Ecto neural progenitor cell (in vitro differentiated cells): ENCODE data around the gene CCDC181.
"Not testable (repeated sequence)": the region's sequence is repeated elsewhere in the genome, so short reads cannot be mapped to it uniquely, and the experiment has no call there.

ENCODE experiments used
- DNase-seq: peaks from one replicate; pipeline ENCODE4 v3.0.0-alpha.2; 2018; ENCODE audit warnings: low spot score

Gene CCDC181

DNA sequence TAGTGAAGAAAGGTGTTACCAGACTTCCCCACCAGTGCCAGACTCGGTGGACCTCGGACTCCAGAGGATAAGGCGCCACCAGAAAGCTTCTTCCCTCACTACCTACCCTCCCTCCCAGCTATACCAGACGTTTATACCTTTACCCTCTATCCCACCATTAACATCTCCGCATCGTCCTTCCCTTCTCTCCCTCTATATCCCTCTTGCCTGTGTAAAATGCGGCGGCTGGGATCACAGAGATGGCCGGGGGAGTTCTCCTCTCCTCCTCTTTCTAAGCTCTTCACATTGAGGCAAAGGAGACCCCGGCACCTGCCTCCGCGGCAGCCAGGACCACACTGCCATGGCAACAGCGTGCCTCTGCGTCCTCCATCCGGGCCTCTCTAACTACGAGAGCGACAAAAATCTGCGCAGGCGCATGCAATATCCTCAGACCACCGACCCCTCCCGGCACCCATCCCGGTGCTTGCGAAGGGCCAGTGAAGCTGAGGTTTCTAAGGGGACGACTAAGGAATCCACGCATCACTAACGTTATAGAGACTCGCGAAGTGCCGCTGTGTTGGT, at the start of gene CCDC181:
TSS of gene CCDC181 (minus strand) at position 394 of the 561 bp plus-strand sequence. CDS start 2,547 bp downstream, outside the sequence.
- peak; percentile 93 for DNase-seq

DNA sequence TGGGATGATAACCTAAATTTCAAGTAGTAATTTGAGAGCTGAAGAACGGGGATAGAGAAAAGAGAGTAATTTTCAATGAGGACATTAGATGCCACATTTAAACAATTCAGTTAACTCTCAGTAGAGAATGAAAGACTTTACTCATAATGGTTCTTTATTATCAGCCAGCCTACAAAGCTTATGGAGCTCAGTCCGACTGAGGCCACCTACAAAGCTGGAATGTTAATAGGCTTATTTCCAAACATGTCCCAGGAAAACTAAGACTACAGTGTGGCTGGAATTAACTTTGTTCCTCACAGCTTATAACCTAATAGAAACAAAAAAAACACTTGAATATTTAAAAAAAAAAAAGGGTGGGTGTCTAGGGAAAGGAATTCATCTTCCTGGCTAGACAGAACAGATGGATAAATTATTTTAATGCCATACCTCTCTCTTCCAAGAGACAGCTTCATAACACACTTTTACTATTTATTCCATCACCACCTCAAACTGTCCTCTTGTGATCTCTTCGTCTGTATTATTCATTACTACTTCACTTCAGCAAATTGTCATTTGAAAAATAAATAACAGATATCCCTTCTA, 48.6 kb upstream of the CCDC181 start:
- no peak for DNase-seq

DNA sequence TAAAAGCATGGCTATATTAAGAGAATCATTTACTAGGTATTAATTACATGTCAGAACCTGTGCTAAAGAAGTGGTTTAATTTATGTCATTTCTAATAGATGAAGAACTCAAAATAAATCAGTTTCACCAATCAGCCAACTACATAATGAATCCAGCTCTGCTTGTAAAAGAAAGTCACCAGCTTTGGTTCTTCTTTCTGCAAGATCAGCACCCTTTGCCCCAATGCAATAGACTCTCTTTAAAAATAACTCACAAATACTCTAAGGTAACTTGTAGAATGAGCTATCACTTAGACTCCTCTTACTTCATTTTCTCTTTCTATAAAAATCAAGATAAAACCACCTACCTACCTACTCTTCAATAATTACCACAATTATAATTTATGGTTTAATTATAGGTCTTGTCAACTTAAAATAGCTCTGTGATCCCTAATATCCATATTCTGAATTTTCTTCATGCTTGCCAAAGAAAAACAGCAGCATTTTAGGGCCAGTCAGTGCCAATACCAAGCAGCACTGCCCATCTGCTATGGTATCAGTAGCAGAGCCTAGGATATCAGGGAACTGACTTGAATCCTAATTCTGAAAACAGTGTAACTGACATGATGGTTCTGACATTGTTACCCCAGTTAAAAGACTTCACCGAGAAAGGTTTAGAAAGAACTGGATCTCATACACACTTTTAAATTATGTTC, 47.2 kb upstream of the CCDC181 start:
- no peak for DNase-seq

DNA sequence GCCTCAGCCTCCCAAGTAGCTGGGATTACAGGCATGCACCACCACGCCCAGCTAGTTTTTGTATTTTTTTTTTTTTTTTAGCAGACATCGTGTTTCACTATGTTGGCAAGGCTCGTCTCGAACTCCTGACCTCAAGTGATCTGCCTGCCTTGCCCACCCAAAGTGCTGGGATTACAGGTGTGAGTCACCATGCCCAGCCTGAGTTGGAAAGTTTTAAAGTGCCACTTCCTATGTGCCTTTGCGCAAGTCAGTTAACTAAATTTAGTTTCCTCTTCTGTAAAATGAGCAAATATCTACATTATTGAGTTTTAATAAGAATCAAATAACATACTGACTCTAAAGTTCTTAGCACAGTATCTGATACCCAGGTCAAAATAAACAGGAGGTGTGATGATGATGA, 46.1 kb upstream of the CCDC181 start:
- DNase-seq: no peak

DNA sequence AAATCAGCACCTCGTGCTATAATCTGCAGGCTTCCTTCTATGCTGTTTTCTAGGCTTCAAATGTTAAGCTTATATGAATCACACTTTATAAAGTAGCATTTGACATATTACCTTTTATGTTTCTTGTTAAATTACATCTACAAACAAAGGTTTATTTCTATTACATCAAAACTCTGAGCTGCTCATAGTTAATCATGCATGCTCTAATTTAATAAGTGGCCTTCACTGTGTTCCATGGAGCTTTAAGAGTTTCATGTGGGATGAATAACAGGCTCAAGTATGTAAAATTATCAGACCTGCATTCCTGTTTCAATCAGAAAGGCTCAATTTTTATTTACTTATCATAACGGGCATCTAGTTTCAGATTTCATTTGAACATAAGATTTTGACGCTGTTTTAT, 45.5 kb upstream of the CCDC181 start:
- DNase-seq: no peak

DNA sequence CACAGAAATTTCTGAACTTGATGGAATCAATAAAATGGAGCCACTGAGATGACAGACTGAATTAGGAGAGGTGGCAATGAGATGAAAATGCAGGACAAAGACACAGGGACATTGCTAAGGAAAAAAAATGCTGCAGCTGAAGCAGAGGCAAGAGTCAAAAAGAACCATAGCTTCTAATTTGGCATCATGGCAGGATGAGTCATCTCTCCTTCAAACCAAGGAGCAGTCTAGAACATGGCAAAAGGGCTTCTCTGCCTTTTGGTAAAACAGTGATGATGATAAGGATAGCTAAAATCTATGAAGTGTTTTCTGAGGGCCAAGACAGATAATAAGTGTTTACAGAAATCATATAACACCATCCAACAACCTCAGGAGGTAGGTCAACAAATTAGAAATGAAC, 41.7 kb upstream of the CCDC181 start:
- no peak for DNase-seq

DNA sequence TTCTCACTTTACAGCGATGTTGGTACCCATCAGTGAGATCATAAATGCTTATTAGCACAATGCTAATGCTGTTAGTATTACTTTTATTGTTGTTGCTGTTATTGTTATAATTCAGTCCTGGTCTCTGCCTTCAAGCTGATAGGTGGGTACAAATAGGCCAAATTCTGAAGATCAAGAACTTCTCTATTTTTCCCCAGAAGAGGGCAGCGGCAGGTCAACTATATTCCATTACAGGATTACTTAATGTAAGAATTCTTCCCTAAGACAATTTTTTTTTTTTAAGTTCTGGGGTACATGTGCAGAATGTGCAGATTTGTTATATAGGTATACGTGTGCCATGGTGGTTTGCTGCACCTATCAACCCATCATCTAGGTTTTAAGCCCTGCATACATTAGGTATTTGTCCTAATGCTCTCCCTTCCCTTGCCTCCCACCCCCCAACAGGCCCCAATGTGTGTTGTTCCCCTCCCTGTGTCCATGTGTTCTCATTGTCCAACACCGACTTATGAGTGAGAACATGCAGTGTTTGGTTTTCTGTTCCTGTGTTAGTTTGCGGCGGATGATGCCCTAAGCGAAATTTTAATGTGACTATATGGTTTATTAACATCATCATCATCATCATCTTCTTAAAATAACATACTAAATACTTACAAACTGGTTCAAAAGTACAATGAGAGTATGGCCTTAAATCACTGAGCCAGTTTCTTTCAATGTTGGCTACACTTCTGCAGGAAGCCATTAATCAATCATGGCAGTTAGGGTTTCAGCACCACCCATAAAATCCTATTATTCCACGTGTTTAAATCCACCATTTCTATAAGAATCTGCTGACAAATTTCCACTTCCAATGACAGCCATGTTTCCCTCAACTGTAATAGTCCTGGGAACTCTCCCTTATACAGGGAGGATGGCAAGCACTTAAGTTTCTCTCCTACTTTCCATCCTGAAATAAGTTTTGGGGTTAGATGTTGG, 39.3 kb upstream of the CCDC181 start:
- no peak for DNase-seq

DNA sequence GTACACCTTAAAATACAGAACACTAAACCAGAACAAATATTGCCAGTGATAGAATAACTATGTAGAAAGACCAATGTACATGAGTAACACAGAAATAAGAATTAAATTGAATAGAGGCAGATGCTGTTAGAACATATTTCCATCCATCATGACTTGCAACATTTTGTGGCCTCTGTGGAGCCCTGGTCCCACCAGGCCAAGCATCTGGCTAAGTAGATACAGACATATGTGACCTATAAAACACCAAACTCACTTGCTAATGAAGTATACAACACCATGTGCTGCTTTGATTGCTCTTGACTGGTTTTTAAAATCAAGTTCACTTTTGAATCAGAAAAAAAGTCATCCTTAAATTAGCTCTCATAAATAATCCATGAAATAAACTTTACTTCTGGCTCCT, 38.0 kb upstream of the CCDC181 start:
- no peak for DNase-seq

DNA sequence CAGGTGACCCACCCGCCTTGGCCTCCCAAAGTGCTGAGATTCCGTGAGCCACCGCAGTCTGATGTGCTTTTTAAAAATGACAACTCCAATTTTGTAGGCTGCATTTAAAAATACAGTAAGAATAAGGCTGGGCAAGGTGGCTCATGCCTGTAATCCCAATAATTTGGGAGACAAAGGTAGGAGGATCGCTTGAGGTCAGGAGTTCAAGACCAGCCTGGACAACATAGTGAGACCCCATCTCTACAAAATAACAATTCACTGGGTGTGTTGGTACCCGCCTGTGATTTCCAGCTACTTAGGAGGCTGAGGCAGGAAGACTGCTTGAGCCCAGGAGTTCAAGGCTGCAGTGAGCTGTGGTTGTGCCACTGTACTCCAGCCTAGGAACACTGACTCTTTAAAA, 35.1 kb upstream of the CCDC181 start:
- DNase-seq: no peak

DNA sequence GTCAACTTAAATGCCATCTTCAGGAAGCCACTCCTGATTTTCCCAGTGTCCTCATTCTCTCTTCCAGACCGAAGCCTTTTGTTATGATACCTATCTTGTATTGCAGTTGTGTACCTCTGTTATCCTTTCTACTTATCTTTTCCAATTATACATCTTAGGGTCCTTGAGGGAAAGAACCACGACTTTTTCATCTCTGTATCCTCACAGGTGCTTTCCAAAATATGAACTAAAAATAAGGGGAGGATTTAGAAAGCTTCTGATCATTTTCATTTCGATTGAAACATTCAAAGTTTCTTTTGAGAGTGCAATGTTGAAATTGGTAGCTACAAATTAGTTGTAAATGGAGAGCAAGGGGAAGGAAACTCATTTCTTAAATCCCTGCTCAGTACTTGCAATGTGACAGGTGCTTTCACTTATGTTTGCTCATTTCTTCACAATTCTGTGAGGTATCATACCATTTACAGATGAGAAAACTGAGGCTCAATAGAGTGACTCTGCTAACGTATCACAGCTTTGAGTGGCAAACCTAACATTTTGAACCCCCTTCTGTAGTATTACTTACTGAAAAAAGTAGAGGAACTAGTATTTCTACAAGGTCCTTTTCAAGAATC, 34.2 kb upstream of the CCDC181 start:
- no peak for DNase-seq

DNA sequence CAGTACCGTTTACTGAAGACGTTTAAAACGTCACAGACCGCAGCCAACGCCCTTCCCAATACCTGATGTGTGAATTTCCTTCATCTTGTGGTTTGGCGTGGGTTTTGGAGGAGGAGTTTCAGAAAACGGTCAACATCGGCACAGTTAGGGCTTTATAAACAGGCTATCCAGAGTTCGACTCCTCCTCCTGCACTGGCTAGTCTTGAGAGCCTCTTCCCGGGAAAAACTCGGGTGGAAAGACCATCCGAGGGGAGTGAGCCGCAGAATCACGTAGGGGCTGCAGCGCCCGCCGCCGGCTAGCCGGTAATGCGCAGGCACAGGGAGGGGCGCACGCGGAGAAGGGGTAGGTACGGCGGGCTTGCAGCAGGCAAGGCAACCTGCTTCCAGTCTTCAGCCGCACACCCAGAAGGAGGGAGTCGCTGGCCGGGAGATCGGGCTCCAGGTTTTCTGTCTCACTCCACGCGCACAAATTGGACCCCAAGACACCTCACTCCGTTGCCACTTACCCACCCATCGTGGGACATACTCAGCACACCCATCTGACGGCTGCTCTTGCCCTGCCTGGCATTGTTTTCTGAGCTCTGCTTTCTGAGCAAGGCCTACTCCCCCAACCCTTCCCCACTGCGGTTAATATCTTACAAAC, 33.0 kb upstream of the CCDC181 start:
- DNase-seq: peak; percentile 58

DNA sequence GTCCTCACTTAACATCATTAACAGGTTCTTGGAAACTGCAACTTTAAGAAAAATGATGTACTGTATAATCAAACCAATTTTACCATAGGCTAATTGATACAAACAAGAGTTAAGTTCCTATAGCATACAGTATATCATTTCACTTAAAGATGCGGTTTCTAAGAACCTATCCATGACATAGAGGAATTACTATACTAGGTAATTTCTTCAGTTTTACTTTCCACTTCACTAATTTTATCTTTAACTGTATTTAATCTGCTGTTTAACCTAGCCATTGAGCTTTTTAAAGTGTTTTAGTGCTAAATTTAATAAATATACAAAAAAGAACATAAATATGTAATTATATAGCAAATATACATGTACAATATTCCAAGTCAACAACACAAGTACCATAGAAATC, 30.2 kb upstream of the CCDC181 start:
- DNase-seq: no peak

DNA sequence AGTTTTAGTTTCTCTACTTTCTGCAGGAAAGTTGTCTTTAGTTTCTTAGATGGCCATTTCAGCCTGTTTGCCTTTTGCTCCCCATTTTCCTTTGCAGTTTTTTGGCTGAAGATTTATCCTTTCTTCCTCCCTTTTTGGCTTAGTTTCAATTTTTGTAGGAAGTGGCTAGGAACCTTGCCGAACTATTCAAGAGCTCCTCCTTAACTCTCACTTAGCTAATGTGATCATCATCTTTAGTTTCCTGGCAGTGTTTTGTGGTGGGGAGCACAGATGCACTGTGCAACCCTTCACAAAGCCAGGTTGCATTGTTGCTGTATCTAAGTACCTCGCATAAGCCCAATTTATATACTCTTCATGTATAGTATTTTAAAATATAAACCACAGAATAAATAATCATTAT, 28.8 kb upstream of the CCDC181 start:
- DNase-seq: no peak

DNA sequence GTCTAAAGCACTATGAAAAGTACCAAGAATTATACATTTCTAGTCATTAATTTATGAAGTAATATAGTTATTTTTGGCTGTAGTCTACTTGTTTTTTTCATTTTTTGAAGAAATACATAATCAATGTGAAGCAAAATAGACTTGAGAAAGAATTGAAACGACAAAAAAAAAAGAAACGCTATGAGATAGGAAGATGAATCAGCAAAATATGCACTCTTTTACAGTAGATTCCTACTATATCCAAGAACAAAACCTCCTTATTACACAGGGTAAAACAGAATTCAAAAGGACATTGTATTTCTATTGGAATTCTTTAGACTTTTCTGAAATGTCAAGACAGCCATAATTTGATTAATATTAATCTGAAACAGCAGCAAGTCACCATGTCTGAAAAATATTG, 25.6 kb upstream of the CCDC181 start:
- no peak for DNase-seq

DNA sequence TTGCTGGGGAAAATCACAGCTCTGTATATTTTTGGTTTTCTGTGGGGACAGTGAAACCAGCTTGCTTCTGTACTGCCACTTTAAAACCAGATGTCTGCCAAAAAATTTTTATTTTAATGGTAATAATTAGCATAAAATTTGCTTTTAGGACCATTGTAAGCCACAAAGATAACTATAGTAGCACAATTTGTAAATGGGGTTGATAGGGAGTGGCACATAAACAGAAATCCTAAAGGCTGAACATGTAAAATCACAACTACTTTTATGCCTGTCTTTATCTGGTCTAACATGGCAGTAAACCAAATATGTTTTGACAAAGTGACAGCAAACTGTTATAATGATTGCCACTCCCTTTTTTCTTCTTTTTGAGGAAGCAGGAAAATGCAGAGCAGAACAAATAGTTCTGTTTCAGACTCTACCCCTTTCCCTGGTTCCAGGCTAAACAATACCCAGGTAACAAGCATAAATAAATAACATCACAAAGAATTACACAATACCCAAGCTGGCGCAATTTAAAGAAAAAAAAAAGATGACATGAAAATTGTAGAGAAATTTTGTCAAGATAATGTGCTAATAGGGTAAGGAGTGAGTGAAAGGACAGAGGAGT, 24.0 kb upstream of the CCDC181 start:
- DNase-seq: no peak

DNA sequence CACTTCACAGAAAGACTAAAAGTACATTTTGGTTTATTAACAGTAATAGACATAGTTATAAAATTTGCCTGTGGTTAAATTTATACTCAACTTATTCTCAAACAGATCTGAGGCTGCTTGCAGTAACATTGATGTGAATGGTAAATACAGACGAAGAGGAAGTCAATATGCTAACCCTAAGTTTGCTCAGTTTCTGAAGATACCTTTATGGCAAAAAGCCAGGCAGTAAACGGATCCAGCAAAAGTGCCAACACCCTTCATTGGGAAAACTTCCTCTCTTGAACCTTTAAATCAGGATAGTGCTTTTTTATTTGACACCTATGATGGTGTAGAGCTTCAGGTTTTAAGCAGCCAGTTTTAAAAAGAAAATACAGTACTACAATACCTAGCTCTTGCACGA, 16.6 kb upstream of the CCDC181 start:
- DNase-seq: no peak

DNA sequence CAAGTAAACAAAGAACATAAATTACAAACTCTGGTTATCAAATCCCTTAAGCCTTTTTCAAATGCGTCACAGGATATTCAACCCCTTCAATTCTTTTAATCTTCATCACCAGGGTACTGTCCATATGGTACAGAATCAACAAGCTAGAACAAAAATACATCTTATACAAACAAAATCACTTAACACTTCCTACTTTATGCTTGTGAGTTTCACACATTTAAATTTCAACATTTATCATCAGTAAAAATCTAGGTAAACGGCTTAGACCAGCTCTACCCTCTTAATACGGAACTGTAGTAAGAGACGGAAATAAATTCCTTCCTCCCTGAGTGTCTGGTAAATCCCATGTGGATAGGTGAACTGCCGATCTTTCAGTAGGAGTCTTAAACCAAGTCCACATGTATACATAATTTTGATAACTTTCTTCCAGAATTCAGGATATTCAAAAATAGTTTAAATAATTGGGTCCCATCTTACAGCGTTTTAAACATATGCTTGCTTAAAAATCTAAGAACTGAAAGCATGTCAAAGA, 1.0 kb downstream of the CCDC181 start:
- no peak for DNase-seq

DNA sequence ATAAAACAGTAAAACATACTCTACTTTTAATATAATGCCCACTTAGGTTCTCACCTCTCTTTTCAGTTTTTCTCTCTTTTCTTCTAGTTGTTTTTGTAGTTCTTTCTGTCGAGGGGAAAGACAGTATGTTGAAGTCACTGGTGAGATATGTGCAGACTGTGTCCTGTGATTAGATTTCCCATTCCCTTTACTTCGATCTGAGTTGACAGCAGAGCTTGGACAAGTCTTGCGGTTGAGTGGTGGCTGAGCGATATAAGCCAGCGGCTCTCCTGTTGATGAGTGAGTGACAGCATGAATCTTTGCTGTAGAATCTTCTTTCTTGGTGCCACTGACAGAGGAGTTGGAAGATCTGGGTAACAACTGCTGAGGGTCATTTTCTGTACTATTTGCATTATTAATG, 6.0 kb downstream of the CCDC181 start:
- DNase-seq: no peak

DNA sequence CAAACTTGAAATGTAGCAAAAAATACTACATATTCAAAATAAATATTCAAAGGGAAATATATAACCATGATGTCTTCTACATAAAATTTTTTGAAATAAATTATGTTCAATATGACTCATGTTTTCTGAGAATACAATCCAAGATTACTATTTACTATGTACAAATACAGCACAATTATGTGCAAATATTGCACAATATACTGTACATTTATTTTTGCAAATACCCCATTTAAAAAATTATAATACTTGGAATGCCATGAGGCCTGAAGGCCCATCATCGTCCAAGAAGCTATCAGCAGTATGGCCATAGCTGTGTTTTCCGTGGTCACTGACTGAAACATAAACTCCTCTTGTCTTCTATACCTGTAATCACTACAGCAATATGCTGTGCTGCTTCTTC, 12.3 kb downstream of the CCDC181 start:
- no peak for DNase-seq

DNA sequence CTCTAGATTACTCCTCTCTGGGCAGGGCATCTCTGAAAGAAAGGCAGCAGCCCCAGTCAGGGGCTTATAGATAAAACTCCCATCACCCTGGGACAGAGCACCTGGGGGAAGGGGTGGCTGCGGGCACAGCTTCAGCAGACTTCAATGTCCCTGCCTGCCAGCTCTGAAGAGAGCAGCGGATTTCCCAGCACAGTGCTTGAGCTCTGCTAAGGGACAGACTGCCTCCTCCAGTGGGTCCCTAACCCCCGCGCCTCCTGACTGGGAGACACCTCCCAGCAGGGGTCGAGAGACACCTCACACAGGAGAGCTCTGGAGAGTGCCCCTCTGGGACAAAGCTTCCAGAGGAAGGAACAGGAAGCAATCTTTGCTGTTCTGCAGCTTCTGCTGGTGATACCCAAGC, 18.9 kb downstream of the CCDC181 start:
- DNase-seq: not testable (repeated sequence)

DNA sequence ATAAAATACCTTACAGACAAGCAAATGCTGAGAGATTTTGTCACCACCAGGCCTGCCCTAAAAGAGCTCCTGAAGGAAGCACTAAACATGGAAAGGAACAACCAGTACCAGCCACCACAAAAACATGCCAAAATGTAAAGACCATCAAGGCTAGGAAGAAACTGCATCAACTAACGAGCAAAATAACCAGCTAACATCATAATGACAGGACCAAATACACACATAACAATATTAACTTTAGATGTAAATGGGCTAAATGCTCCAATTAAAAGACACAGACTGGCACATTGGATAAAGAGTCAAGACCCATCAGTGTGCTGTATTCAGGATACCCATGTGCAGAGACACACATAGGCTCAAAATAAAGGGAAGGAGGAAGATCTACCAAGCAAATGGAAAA, 24.7 kb downstream of the CCDC181 start:
- DNase-seq: not testable (repeated sequence)
